Endothelial cell of umbilical vein (primary cell): Measurements from ENCODE around the gene PDCD11. TPM values are rescaled to one million over a fixed set of nuclear protein-coding genes. Genes with fewer than 3 reads are reported as not detected.

Experiments used
- BruUV-seq: library from RNA; stranded (reverse); fragments of 400-500 nt; replicated peaks from 2 replicates; lab custom pipeline; 2021; lab: Mats Ljungman, UMichigan
- CTCF ChIA-PET: fragments of 300-600, 350-600 bp; sonication (Branson Sonifier 250); formaldehyde crosslinking; loops from one replicate; lab custom pipeline; 2021; ENCODE audit warnings: antibody characterized with exemption, inconsistent platforms; lab: Charles Lee
- POLR2A ChIA-PET: fragments of 300-600, 350-600 bp; sonication (Branson Sonifier 250); formaldehyde crosslinking; loops from one replicate; lab custom pipeline; 2021; ENCODE audit warnings: antibody characterized with exemption, inconsistent platforms; lab: Charles Lee
- DNase-seq: peaks from one replicate; pipeline ENCODE4 v3.0.0-alpha.2; 2011; ENCODE audit warnings: low read depth, low spot score
- FAIRE-seq: peaks from 2 replicates; lab custom pipeline; 2011; peaks lifted over from hg19 to GRCh38; lab: Jason Lieb, UNC
- H2AFZ ChIP-seq: 2 replicates; pipeline ENCODE4 v1.6.0; 2012; ENCODE audit warnings: low read depth, low read length, control low read depth, inconsistent platforms
- H3K27ac ChIP-seq: 2 replicates; pipeline ENCODE4 v1.5.1; 2011; ENCODE audit warnings: low read depth, mild to moderate bottlenecking, control low read depth, low read length, moderate library complexity; ENCODE audit not compliant: insufficient read depth
- H3K27me3 ChIP-seq, 2 experiments: 2 replicates each; pipeline versions ENCODE4 v1.6.0 to v1.6.1; 2011; ENCODE audit warnings: low read length in 2 of 2, mixed read lengths in 1 of 2; ENCODE audit not compliant: control insufficient read depth in 2 of 2, insufficient read depth in 2 of 2
- H3K36me3 ChIP-seq, 2 experiments: 2 replicates in 1 of 2; 3 replicates in 1 of 2; pipeline ENCODE4 v1.5.1; 2011; ENCODE audit warnings: low read length in 2 of 2, mild to moderate bottlenecking in 1 of 2, moderate library complexity in 1 of 2; ENCODE audit not compliant: control insufficient read depth in 2 of 2, insufficient read depth in 2 of 2; ENCODE audit errors: extremely low read depth in 1 of 2
- H3K4me1 ChIP-seq: 3 replicates; pipeline ENCODE4 v1.5.1; 2011; ENCODE audit warnings: mild to moderate bottlenecking, low read length; ENCODE audit not compliant: control insufficient read depth, insufficient read depth; ENCODE audit errors: extremely low read depth
- H3K4me2 ChIP-seq: 2 replicates; pipeline ENCODE4 v1.6.1; 2011; ENCODE audit warnings: low read length, control low read depth, mixed read lengths; ENCODE audit not compliant: insufficient read depth
- H3K4me3 ChIP-seq, 3 experiments: fragments of 200-600 bp in 1 of 3; sonication (generic), shearing (Covaris generic) in 1 of 3; replicated peaks in 1 of 3; 2 replicates each; pipeline ENCODE4 v1.5.1; 2011 to 2016; ENCODE audit warnings: control low read depth in 3 of 3, low read length in 3 of 3, mild to moderate bottlenecking in 2 of 3, inconsistent platforms in 1 of 3, low read depth in 1 of 3, moderate library complexity in 1 of 3; ENCODE audit not compliant: insufficient read depth in 1 of 3
- H3K79me2 ChIP-seq: 2 replicates; pipeline ENCODE4 v1.6.0; 2012; ENCODE audit warnings: low read length, inconsistent platforms; ENCODE audit not compliant: control insufficient read depth, insufficient read depth
- H3K9ac ChIP-seq: replicated peaks from 2 replicates; pipeline ENCODE3; 2011; ENCODE audit warnings: low read length, control low read depth; ENCODE audit not compliant: insufficient read depth; ENCODE audit errors: extremely low read depth
- H3K9me1 ChIP-seq: replicated peaks from 3 replicates; pipeline ENCODE4 v1.6.0; 2011; ENCODE audit warnings: mild to moderate bottlenecking, low read length; ENCODE audit not compliant: control insufficient read depth, insufficient read depth; ENCODE audit errors: extremely low read depth
- H3K9me3 ChIP-seq: replicated peaks from 2 replicates; pipeline ENCODE4 v1.5.1; 2012; ENCODE audit warnings: low read length, inconsistent platforms; ENCODE audit not compliant: control insufficient read depth, insufficient read depth
- H4K20me1 ChIP-seq: replicated peaks from 2 replicates; pipeline ENCODE3; 2011; ENCODE audit warnings: mild to moderate bottlenecking, low read length; ENCODE audit not compliant: control insufficient read depth, insufficient read depth; ENCODE audit errors: extremely low read depth
- CTCF ChIP-seq, 2 donors: IDR thresholded peaks; 1 replicate in 1 of 2; 2 replicates in 1 of 2; pipeline ENCODE4 v1.5.1; 2011; ENCODE audit warnings: low read length in 2 of 2, mild to moderate bottlenecking in 2 of 2, moderate library complexity in 2 of 2, control low read depth in 1 of 2, inconsistent platforms in 1 of 2, low read depth in 1 of 2; ENCODE audit not compliant: insufficient read depth in 1 of 2; ENCODE audit errors: extremely low read depth in 1 of 2
- EZH2 ChIP-seq: IDR thresholded peaks from 2 replicates; pipeline ENCODE4 v1.6.1; 2012; ENCODE audit warnings: borderline replicate concordance, low read depth, mild to moderate bottlenecking, moderate library complexity, low read length, inconsistent platforms; ENCODE audit not compliant: severe bottlenecking
- FOS ChIP-seq: IDR thresholded peaks from 2 replicates; pipeline ENCODE4 v1.6.1; 2011; ENCODE audit warnings: mild to moderate bottlenecking, low read length, moderate library complexity, borderline replicate concordance; ENCODE audit not compliant: insufficient read depth
- GATA2 ChIP-seq: IDR thresholded peaks from 2 replicates; pipeline ENCODE4 v1.7.0; 2011; ENCODE audit warnings: low read depth, mild to moderate bottlenecking, moderate library complexity, mixed read lengths, low read length; ENCODE audit not compliant: insufficient read length, insufficient read depth
- JUN ChIP-seq: IDR thresholded peaks from 2 replicates; pipeline ENCODE4 v1.6.1; 2011; ENCODE audit warnings: borderline replicate concordance, low read depth; ENCODE audit not compliant: insufficient read length, insufficient read depth
- MAX ChIP-seq: IDR thresholded peaks from 2 replicates; pipeline ENCODE4 v1.6.1; 2011; ENCODE audit not compliant: insufficient read depth, insufficient read length
- MYC ChIP-seq: IDR thresholded peaks from one replicate; pipeline ENCODE4 v1.6.1; 2011; ENCODE audit warnings: mild to moderate bottlenecking, low read depth, low read length
- POLR2AphosphoS5 ChIP-seq: IDR thresholded peaks from 2 replicates; pipeline ENCODE4 v1.6.1; 2012; ENCODE audit warnings: low read depth, mild to moderate bottlenecking, control low read depth, low read length, moderate library complexity; ENCODE audit not compliant: insufficient read depth
- dilution Hi-C: fragments of 300-500 bp; cut with MboI; formaldehyde crosslinking; loops from one replicate; pipeline ENCODE4 v1.15.0; 2019; ENCODE audit warnings: low sequenced_read_pairs; ENCODE audit not compliant: extremely low pct_ligation_motif_present
- intact Hi-C: fragments of 100-400 bp; cut with micrococcal nuclease; formaldehyde crosslinking; loops from one replicate; pipeline ENCODE4 v1.10.0; 2022
- polyA plus RNA-seq, 4 experiments: library from polyadenylated mRNA; depleted of rRNA in 3 of 4; stranded (reverse) in 3 of 4; unstranded in 1 of 4; fragments of >200 nt; gene quantifications; 2 replicates each; pipeline versions ENCODE4 v1.2.1 to v1.2.3, GENCODE V29; 2011 to 2012; ENCODE audit warnings: missing spikeins in 1 of 4
- total RNA-seq: library from RNA; stranded (reverse); gene quantifications from 2 replicates; pipeline ENCODE4 v1.2.3, GENCODE V29; 2021

PDCD11 gene
- total and polyA plus RNA-seq, 2 donors (not counting 3 experiments of a cell fraction or from before 2014, with no cell fraction given) = 12.6 to 52.7 TPM

- Histone ChIP-seq H4K20me1 (no peaks in the 10 kb centered on the region), H3K4me2 (no peak overlapping the region), H3K27ac (no peak overlapping the region), H3K79me2 (no peaks in the 10 kb centered on the region), H3K9me1 (no peaks in the 10 kb centered on the region), H3K9me3 (no peaks in the 10 kb centered on the region), H3K4me1 (peaks cover 5% of the 10 kb centered on the region), H3K36me3 (no peaks in the 10 kb centered on the region), H2AFZ (no peak overlapping the region), H3K27me3 (no peaks in the 10 kb centered on the region), H3K4me3 (no peak overlapping the region), H3K9ac (no peak overlapping the region)
- BruUV-seq = no TSS peak
- DNase-seq (no peak), FAIRE-seq (no peak)
- ChIA-PET CTCF (no interaction called here), POLR2A (no interaction called here)
- intact Hi-C loops (no loop called here), dilution Hi-C loops (no loop called here)
- TF ChIP-seq EZH2 (no peak), JUN (no peak), MYC (no peak), FOS (no peak), CTCF (IDR thresholded peaks at IDR 0.05; ENCODE audit: extremely low read depth in 1 of 2, insufficient read depth in 1 of 2, low read depth in 1 of 2, low read length in 2 of 2) (no peak), MAX (no peak), GATA2 (no peak), POLR2AphosphoS5 (no peak)
These were observed 60.8 kb downstream of the PDCD11 start for GRCh38 chr10:103457176-103457712.
